ENCODE results near the gene CHCHD6.

Gene CHCHD6

GRCh38 chr3:126926684-126927400, 222.8 kb downstream of the CHCHD6 start:
- DNase-seq = no peak

- no peak for DNase-seq
These were observed 223.3 kb downstream of the CHCHD6 start for GRCh38 chr3:126927401-126927750.

- DNase-seq = no peak
These were observed 223.8 kb downstream of the CHCHD6 start for GRCh38 chr3:126927846-126928245.

GRCh38 chr3:126928921-126929474, 225.0 kb downstream of the CHCHD6 start:
- DNase-seq = no peak

- no peak for DNase-seq
These were observed 227.0 kb downstream of the CHCHD6 start for GRCh38 chr3:126930936-126931600.

- DNase-seq = no peak
These were observed 227.8 kb downstream of the CHCHD6 start for GRCh38 chr3:126931806-126932187.

GRCh38 chr3:126932188-126932931, 228.3 kb downstream of the CHCHD6 start:
- no peak for DNase-seq

- DNase-seq = no peak
These were observed 230.0 kb downstream of the CHCHD6 start for GRCh38 chr3:126934031-126934531.

- no peak for DNase-seq
These were observed 231.0 kb downstream of the CHCHD6 start for GRCh38 chr3:126934991-126935390.

GRCh38 chr3:126935756-126936509, 231.9 kb downstream of the CHCHD6 start:
- no peak for DNase-seq

GRCh38 chr3:126936853-126937425, 232.9 kb downstream of the CHCHD6 start:
- no peak for DNase-seq

GRCh38 chr3:126937533-126937932, 233.5 kb downstream of the CHCHD6 start:
- DNase-seq = no peak

GRCh38 chr3:126937973-126938372, 233.9 kb downstream of the CHCHD6 start:
- DNase-seq = no peak

GRCh38 chr3:126938520-126939337, 234.7 kb downstream of the CHCHD6 start:
- no peak for DNase-seq

GRCh38 chr3:126939338-126939718, 235.3 kb downstream of the CHCHD6 start:
- no peak for DNase-seq

- no peak for DNase-seq
These were observed 235.7 kb downstream of the CHCHD6 start for GRCh38 chr3:126939733-126940132.

- no peak for DNase-seq
These were observed 237.8 kb downstream of the CHCHD6 start for GRCh38 chr3:126941721-126942270.

- no peak for DNase-seq
These were observed 240.3 kb downstream of the CHCHD6 start for GRCh38 chr3:126944089-126944965.

GRCh38 chr3:126945171-126945721, 241.2 kb downstream of the CHCHD6 start:
- no peak for DNase-seq

GRCh38 chr3:126945891-126946290, 241.9 kb downstream of the CHCHD6 start:
- no peak for DNase-seq
